ENCODE data around the gene ZIC5. TPM values are rescaled to one million over a fixed set of nuclear protein-coding genes. Genes with fewer than 3 reads are reported as not detected.

ZIC5 gene
- total RNA-seq, 1 experiment from 2014 or later = not detected

DNA sequence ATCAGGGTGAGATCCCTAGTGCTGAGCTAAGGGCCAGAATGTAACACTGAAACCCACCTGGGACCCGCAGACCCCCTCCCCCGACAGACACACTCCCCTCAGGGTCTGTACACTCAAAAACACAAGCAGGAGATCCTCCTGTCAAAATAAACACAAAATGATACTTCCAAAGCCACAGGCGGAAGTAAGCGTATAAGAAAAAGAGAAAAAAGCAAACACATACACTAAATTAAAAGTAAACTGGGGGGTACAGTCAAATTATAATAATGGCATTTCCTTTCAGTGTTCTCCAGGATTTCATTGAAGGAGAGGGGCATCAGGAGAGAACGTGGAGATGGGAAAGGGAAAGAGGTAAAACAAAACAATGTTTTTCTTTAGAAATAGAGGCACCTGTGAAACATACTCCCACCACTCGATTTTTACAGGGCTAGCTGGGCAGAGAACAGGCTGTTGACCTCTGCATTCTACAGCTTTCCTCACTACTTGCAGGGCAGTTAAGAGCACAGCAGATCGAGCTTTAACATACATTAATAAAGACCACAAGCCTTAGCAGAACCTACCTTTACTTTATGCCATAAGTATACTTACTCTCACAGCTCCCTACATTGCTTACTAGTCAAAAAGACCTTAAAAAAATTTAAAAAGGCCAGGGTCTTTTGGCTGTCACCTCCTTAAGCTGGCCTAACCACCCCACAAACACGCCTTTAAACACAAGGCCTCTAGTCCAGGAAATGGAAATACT, 5.3 kb downstream of the ZIC5 start:
- peaks cover 94% of the 10 kb centered on the region for H3K27me3 ChIP-seq (replicated peaks)
- no peak overlapping the region for H3K4me3 ChIP-seq
- H3K9me3 ChIP-seq (replicated peaks) = peaks cover 31% of the 10 kb centered on the region
- H3K36me3 ChIP-seq = no peaks in the 10 kb centered on the region; the same call in 1 of the 2 replicates
- no peak for DNase-seq (ENCODE audit: low read depth in 1 of 2, low spot score in 2 of 2)
- no peak overlapping the region for H3K27ac ChIP-seq
- H3K4me1 ChIP-seq (replicated peaks) = peaks cover 13% of the 10 kb centered on the region

GRCh38 chr13:99965329-99966000, 6.1 kb downstream of the ZIC5 start:
- Histone ChIP-seq H3K27me3 (replicated peaks) (peaks cover 94% of the 10 kb centered on the region), H3K4me3 (no peak overlapping the region)
- peak in 1 of 2 experiments; percentile 67 for DNase-seq (ENCODE audit: low read depth in 1 of 2, low spot score in 2 of 2)

GRCh38 chr13:99963816-99964339, 7.7 kb downstream of the ZIC5 start:
- H3K4me1 ChIP-seq (replicated peaks) = peaks cover 6% of the 10 kb centered on the region
- H3K4me3 ChIP-seq = no peak overlapping the region
- no peak overlapping the region for H3K27ac ChIP-seq
- DNase-seq (ENCODE audit: low read depth in 1 of 2, low spot score in 2 of 2) = no peak
- peaks cover 96% of the 10 kb centered on the region for H3K27me3 ChIP-seq (replicated peaks)
- peaks cover 15% of the 10 kb centered on the region for H3K9me3 ChIP-seq (replicated peaks)
- no peaks in the 10 kb centered on the region for H3K36me3 ChIP-seq

More at GRCh38 chr13:99965329-99966000, 6.1 kb downstream of the ZIC5 start:
- H3K36me3 ChIP-seq = no peaks in the 10 kb centered on the region; the same call in 1 of the 2 replicates
- H3K27ac ChIP-seq = no peak overlapping the region
- H3K4me1 ChIP-seq (replicated peaks) = peaks cover 7% of the 10 kb centered on the region
- H3K9me3 ChIP-seq (replicated peaks) = peaks cover 27% of the 10 kb centered on the region

- no peaks in the 10 kb centered on the region for H3K36me3 ChIP-seq
- H3K4me3 ChIP-seq = no peak overlapping the region
- peaks cover 6% of the 10 kb centered on the region for H3K4me1 ChIP-seq (replicated peaks)
- DNase-seq (ENCODE audit: low read depth in 1 of 2, low spot score in 2 of 2) = no peak
- peaks cover 2% of the 10 kb centered on the region; the same call in 1 of the 2 replicates for H3K9me3 ChIP-seq (replicated peaks)
- peaks cover 96% of the 10 kb centered on the region for H3K27me3 ChIP-seq (replicated peaks)
- H3K27ac ChIP-seq = no peak overlapping the region
Measured at GRCh38 chr13:99962242-99962641, 9.3 kb downstream of the ZIC5 start.

- Histone ChIP-seq H3K27ac (no peak overlapping the region), H3K36me3 (no peaks in the 10 kb centered on the region), H3K4me1 (replicated peaks) (peaks cover 10% of the 10 kb centered on the region), H3K27me3 (replicated peaks) (peaks cover 96% of the 10 kb centered on the region), H3K4me3 (no peak overlapping the region), H3K9me3 (replicated peaks) (peaks cover 2% of the 10 kb centered on the region; the same call in 1 of the 2 replicates)
- DNase-seq (ENCODE audit: low read depth in 1 of 2, low spot score in 2 of 2) = no peak
Measured at GRCh38 chr13:99961636-99962035, 9.9 kb downstream of the ZIC5 start.

DNA sequence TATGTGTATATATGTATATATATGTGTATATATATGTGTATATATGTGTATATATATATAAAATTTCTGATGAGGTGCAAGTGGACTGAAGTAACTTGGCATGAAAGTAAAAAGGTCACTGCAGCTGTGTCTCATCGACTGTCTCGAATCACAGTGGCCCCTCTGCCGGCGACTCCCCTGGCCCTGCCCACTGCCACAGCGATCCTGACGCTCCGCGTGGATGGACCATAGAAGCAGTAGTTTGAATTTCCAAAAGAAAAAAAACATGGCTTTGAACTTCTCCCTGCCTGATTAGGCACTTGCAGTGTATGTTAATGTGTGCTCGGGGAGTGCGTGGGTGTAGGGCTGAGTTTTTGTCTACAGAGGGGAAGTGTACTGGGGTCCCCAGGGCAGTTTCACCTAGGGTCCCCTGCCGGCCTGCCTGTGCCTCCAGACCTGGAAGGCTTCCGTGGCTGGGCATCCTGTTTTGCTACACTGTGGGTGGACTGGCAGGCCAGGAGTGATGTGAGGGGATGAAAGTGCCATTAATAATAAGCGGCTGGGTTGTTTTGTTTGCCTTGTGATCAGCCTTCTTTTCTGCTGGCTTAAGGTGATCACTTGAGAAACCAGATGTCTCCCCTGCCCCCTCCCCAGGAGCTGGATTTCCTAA, 10.8 kb downstream of the ZIC5 start:
- no peak for DNase-seq (ENCODE audit: low read depth in 1 of 2, low spot score in 2 of 2)
- no peak overlapping the region for H3K4me3 ChIP-seq
- H3K27me3 ChIP-seq (replicated peaks) = peaks cover 96% of the 10 kb centered on the region
- peaks cover 8% of the 10 kb centered on the region; the same call in 1 of the 2 replicates for H3K9me3 ChIP-seq (replicated peaks)
- H3K36me3 ChIP-seq = no peaks in the 10 kb centered on the region
- H3K4me1 ChIP-seq (replicated peaks) = peaks cover 13% of the 10 kb centered on the region
- H3K27ac ChIP-seq = no peak overlapping the region

DNA sequence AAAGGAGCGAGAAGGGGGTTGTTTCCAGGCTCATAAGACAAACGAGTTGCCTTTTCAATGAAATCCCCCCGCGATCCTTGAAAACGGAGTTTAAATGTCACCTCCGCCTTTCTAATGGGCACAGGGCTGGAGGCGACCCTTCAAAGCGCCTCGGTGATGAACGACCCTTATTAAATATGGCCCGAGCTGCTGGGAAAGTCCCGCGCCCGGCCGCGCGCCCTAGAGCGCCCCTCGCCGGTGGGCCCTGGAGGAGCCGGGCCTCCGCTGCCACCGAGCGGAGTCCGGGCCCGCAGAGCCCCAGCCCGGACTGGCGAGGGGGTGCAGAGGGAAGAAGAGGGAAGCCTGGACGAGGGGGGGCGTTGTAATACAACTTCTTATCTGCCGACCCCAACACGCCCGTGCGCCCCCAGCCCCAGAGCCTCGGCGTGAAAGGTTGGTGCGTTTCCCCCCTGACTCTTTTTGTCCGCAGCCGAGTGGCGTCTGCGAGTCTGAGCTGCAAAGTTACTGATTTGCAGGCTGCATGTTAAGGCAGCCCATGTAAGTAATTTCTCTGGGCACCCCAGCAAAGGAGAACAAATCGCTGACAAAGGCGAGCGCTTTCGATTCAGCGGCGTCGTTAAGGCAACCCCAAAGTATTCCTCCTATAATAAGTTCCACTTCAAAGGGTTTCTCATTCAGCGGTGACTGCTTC, 11.9 kb downstream of the ZIC5 start:
- H3K27ac ChIP-seq = no peak overlapping the region
- peaks cover 15% of the 10 kb centered on the region for H3K4me1 ChIP-seq (replicated peaks)
- peaks cover 98% of the 10 kb centered on the region for H3K27me3 ChIP-seq (replicated peaks)
- H3K9me3 ChIP-seq (replicated peaks) = peaks cover 9% of the 10 kb centered on the region; the same call in 1 of the 2 replicates
- DNase-seq (ENCODE audit: low read depth in 1 of 2, low spot score in 2 of 2) = no peak
- no peaks in the 10 kb centered on the region for H3K36me3 ChIP-seq
- no peak overlapping the region for H3K4me3 ChIP-seq

DNA sequence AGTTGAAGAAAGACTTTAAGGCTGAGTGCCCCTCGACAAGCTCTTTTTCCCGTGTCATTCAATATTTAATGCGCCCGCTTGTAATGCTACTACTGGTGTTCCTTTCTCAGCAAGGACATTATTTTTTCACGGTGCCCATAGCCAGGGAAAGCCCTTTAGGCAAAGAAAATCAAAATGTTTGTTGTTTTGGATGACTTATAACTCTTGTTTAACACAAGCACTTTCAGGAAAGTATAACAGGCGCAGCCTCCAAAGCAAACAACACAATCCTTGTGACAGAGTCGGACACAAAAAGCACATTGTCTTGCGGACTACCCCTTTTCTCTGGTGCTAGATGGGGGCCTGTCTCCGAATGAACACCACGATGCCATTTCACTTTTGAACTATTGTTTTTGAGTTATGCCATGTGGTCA, 12.4 kb downstream of the ZIC5 start:
- Histone ChIP-seq H3K36me3 (no peaks in the 10 kb centered on the region), H3K4me1 (replicated peaks) (peaks cover 15% of the 10 kb centered on the region), H3K27me3 (replicated peaks) (peaks cover 98% of the 10 kb centered on the region), H3K27ac (no peak overlapping the region), H3K4me3 (no peak overlapping the region), H3K9me3 (replicated peaks) (peaks cover 9% of the 10 kb centered on the region; the same call in 1 of the 2 replicates)
- no peak for DNase-seq (ENCODE audit: low read depth in 1 of 2, low spot score in 2 of 2)

DNA sequence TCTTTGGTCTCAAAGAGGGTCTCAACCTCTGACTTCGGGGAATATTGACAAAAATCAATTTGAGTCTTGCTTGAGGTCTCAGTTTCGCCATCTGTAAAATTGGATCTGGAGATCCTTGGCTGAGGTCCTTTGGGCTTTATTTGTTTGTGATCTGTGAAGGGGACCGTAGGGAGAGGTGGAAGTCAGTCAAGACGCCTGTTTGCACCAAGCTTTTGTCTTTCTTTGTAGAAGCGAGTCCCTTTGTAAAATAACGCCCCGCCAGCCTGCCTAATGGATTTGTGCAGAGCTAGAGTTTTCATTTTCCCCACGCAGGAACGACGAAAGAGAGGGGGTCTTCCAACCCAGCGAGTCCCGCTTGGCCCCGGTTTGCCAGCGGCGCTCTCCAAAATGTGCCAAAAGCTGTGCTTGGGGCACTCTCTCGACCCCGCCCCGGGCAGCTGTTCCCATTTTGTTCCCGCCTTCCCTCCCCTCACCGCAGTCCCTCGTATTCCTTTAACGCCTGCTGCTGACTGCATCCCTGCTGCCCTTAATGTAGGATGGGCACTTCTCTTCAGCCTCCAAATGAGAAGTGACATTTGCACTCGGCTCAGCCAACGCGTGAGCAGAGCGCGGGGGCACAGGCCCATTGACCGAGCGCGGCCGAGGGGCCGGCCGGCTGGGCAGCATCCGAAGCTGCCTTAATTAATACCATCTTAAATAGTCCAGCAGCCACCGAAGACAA, 13.0 kb downstream of the ZIC5 start:
- Histone ChIP-seq H3K27ac (no peak overlapping the region), H3K4me3 (no peak overlapping the region), H3K4me1 (replicated peaks) (peaks cover 15% of the 10 kb centered on the region), H3K9me3 (replicated peaks) (peaks cover 9% of the 10 kb centered on the region; the same call in 1 of the 2 replicates), H3K27me3 (replicated peaks) (peaks cover 98% of the 10 kb centered on the region), H3K36me3 (no peaks in the 10 kb centered on the region)
- no peak for DNase-seq (ENCODE audit: low read depth in 1 of 2, low spot score in 2 of 2)

GRCh38 chr13:99956473-99957349, 14.9 kb downstream of the ZIC5 start:
- H3K9me3 ChIP-seq (replicated peaks) = peaks cover 9% of the 10 kb centered on the region; the same call in 1 of the 2 replicates
- no peak for DNase-seq (ENCODE audit: low read depth in 1 of 2, low spot score in 2 of 2)
- H3K4me1 ChIP-seq (replicated peaks) = peaks cover 15% of the 10 kb centered on the region
- H3K36me3 ChIP-seq = no peaks in the 10 kb centered on the region
- H3K4me3 ChIP-seq = no peak overlapping the region
- peaks cover 98% of the 10 kb centered on the region for H3K27me3 ChIP-seq (replicated peaks)
- no peak overlapping the region for H3K27ac ChIP-seq

- Histone ChIP-seq H3K36me3 (no peaks in the 10 kb centered on the region), H3K4me1 (replicated peaks) (peaks cover 15% of the 10 kb centered on the region), H3K9me3 (replicated peaks) (peaks cover 9% of the 10 kb centered on the region; the same call in 1 of the 2 replicates), H3K27me3 (replicated peaks) (peaks cover 98% of the 10 kb centered on the region), H3K27ac (no peak overlapping the region), H3K4me3 (no peak overlapping the region)
- no peak for DNase-seq (ENCODE audit: low read depth in 1 of 2, low spot score in 2 of 2)
Measured at GRCh38 chr13:99955747-99956472, 15.7 kb downstream of the ZIC5 start.
